ENCODE results near the gene CRYGC. TPM values are rescaled to one million over a fixed set of nuclear protein-coding genes. Genes with fewer than 3 reads are reported as not detected.

CRYGC gene
- total RNA-seq, 2 donors from 2014 or later, result not detected

DNA sequence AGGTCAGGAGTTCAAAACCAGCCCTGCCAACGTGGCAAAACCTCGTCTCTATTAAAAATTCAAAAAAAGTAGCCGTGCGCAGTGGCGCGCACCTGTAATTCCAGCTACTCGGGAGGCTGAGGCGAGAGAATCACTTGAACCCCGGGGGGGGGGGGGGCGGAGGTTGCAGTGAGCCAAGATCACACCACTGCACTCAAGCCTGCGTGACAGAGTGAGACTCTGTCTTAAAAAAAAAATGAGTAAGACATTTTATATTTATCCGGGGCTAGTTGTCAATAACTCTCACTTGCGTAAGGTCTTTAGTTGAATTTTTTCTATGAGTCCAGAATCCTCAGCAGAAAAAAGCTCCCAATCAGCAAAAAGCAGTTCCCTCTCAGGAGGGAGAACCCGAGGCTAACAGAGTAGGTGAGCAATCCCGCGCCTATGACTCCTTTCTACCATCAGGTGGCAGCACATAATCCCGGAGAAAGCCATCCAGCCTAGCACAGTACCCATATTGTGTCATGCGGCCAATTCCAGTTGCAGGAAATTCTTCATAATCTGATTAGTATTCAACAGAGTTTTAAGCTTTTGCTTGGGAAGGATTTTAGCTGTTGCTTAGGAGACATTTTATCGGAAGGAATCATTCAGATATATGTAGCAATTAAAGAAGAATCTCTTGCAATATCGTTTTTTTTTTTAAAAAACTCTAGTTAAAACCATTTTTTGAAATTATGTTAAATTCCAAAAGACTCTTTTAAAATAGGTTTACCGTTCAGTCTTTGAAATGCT lies 45.6 kb upstream of the CRYGC start:
- peaks cover 18% of the 10 kb centered on the region for H3K4me1 Mint-ChIP-seq
- H3K9ac ChIP-seq (ENCODE audit: extremely low read depth, low read length, poor library complexity, severe bottlenecking), result no peak overlapping the region
- H3K27me3 ChIP-seq (ENCODE audit: control insufficient read depth, insufficient read depth, low read length, poor library complexity, severe bottlenecking), result no peaks in the 10 kb centered on the region
- no peak overlapping the region for H3K27ac Mint-ChIP-seq
- peaks cover 5% of the 10 kb centered on the region for H3K4me1 ChIP-seq (ENCODE audit: control insufficient read depth, insufficient read depth, low read length)
- no peaks in the 10 kb centered on the region for H3K36me3 ChIP-seq (ENCODE audit: control insufficient read depth, insufficient read depth, low read length)
- H3K9me3 Mint-ChIP-seq, result no peaks in the 10 kb centered on the region
- WGBS, 2 experiments (ENCODE audit: insufficient coverage in 1 of 2, insufficient read length in 1 of 2), result 58 to 62% methylated on average over 12 to 21 of the region's 21 CpGs
- H3K27ac ChIP-seq (ENCODE audit: low read depth, low read length), result no peak overlapping the region
- H3K4me3 Mint-ChIP-seq, result no peak overlapping the region
- DNase-seq, result peak; percentile 93
- H3K27me3 Mint-ChIP-seq (ENCODE audit: insufficient read depth), result no peaks in the 10 kb centered on the region
- TF ChIP-seq, protein P1, sequence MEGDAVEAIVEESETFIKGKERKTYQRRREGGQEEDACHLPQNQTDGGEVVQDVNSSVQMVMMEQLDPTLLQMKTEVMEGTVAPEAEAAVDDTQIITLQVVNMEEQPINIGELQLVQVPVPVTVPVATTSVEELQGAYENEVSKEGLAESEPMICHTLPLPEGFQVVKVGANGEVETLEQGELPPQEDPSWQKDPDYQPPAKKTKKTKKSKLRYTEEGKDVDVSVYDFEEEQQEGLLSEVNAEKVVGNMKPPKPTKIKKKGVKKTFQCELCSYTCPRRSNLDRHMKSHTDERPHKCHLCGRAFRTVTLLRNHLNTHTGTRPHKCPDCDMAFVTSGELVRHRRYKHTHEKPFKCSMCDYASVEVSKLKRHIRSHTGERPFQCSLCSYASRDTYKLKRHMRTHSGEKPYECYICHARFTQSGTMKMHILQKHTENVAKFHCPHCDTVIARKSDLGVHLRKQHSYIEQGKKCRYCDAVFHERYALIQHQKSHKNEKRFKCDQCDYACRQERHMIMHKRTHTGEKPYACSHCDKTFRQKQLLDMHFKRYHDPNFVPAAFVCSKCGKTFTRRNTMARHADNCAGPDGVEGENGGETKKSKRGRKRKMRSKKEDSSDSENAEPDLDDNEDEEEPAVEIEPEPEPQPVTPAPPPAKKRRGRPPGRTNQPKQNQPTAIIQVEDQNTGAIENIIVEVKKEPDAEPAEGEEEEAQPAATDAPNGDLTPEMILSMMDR (conservative IDR thresholded peaks at IDR 0.05), result peak; percentile 93
- H3K4me3 ChIP-seq (ENCODE audit: low read length), result no peak overlapping the region
- no peaks in the 10 kb centered on the region for H3K36me3 Mint-ChIP-seq (ENCODE audit: low read depth)
- no peaks in the 10 kb centered on the region for H3K9me3 ChIP-seq (ENCODE audit: control insufficient read depth, low read length)

- Mint-ChIP-seq H3K27ac (no peak overlapping the region), H3K4me1 (peaks cover 10% of the 10 kb centered on the region), H3K4me3 (no peak overlapping the region), H3K9me3 (no peaks in the 10 kb centered on the region), H3K36me3 (ENCODE audit: low read depth) (no peaks in the 10 kb centered on the region), H3K27me3 (ENCODE audit: insufficient read depth) (no peaks in the 10 kb centered on the region)
- H3K27ac ChIP-seq (ENCODE audit: low read depth, low read length), result no peak overlapping the region
- H3K9me3 ChIP-seq (ENCODE audit: control insufficient read depth, low read length), result no peaks in the 10 kb centered on the region
- WGBS, 2 experiments (ENCODE audit: insufficient coverage in 1 of 2, insufficient read length in 1 of 2), result 89 to 96% methylated on average over 7 to 9 of the region's 9 CpGs
- no peaks in the 10 kb centered on the region for H3K4me1 ChIP-seq (ENCODE audit: control insufficient read depth, insufficient read depth, low read length)
- H3K27me3 ChIP-seq (ENCODE audit: control insufficient read depth, insufficient read depth, low read length, poor library complexity, severe bottlenecking), result no peaks in the 10 kb centered on the region
- H3K4me3 ChIP-seq (ENCODE audit: low read length), result no peak overlapping the region
- no peaks in the 10 kb centered on the region for H3K36me3 ChIP-seq (ENCODE audit: control insufficient read depth, insufficient read depth, low read length)
- H3K9ac ChIP-seq (ENCODE audit: extremely low read depth, low read length, poor library complexity, severe bottlenecking), result no peak overlapping the region
- DNase-seq, result no peak
- TF ChIP-seq, protein P1 (conservative IDR thresholded peaks at IDR 0.05), result no peak
Observed at GRCh38 chr2:208174144-208174543, 44.5 kb upstream of the CRYGC start.

- no peaks in the 10 kb centered on the region for H3K4me1 ChIP-seq (ENCODE audit: control insufficient read depth, insufficient read depth, low read length)
- H3K27me3 ChIP-seq (ENCODE audit: control insufficient read depth, insufficient read depth, low read length, poor library complexity, severe bottlenecking), result no peaks in the 10 kb centered on the region
- no peak for DNase-seq
- TF ChIP-seq, protein P1 (conservative IDR thresholded peaks at IDR 0.05), result no peak
- H3K4me3 Mint-ChIP-seq, result no peak overlapping the region
- no peaks in the 10 kb centered on the region for H3K9me3 ChIP-seq (ENCODE audit: control insufficient read depth, low read length)
- no peaks in the 10 kb centered on the region for H3K9me3 Mint-ChIP-seq
- no peak overlapping the region for H3K9ac ChIP-seq (ENCODE audit: extremely low read depth, low read length, poor library complexity, severe bottlenecking)
- H3K4me1 Mint-ChIP-seq, result peaks cover 1% of the 10 kb centered on the region
- no peak overlapping the region for H3K4me3 ChIP-seq (ENCODE audit: low read length)
- no peak overlapping the region for H3K27ac ChIP-seq (ENCODE audit: low read depth, low read length)
- H3K36me3 Mint-ChIP-seq (ENCODE audit: low read depth), result no peaks in the 10 kb centered on the region
- H3K36me3 ChIP-seq (ENCODE audit: control insufficient read depth, insufficient read depth, low read length), result no peaks in the 10 kb centered on the region
- 94 to 95% methylated on average over 3 to 4 of the region's 4 CpGs for WGBS, 2 experiments (ENCODE audit: insufficient coverage in 1 of 2, insufficient read length in 1 of 2)
- H3K27me3 Mint-ChIP-seq (ENCODE audit: insufficient read depth), result no peaks in the 10 kb centered on the region
- H3K27ac Mint-ChIP-seq, result no peak overlapping the region
Observed at GRCh38 chr2:208172125-208172524, 42.5 kb upstream of the CRYGC start.
